GM23248 (cell line): ENCODE measurements around the gene KLC1.

ENCODE experiments used
- EZH2 ChIP-seq: fragments of 200-600 bp; sonication (generic); IDR thresholded peaks from 2 replicates; pipeline ENCODE4 v1.6.1; 2018; ENCODE audit warnings: antibody characterized with exemption, mild to moderate bottlenecking; ENCODE audit not compliant: insufficient read depth, poor library complexity, severe bottlenecking
- EZH2phosphoT487 ChIP-seq: fragments of 200-600 bp; sonication (generic); IDR thresholded peaks from 2 replicates; pipeline ENCODE4 v1.6.1; 2018; ENCODE audit warnings: antibody characterized with exemption, moderate library complexity, mild to moderate bottlenecking, low read depth; ENCODE audit not compliant: insufficient read depth

DNA sequence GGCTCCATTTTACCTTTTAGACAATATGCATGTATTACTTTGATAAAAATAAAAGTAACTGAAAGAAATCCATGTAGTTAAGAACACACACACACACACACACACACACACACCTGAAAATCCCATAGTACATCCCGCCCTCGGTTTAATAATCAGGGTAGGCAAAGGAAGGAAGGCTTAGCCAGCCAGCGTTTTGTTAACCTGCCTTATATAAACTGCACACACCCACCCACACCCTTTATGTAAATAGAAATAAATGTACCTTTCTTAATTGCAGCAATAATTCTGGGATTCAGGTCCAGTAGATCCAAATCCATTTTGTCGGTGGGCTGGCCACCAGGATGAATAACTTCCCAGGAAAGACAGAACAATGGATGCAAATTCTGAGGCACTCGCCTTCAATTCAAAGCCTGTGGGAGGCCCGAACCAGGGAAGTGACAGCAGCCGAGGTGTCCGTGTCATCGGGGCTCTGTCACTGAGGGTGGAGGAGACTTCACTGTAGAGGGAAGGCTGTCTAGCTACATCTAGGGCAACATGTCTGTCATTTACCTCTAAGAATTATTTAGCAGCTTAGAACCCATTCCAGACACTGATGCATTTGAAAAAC lies 81.9 kb downstream of the KLC1 start:
- TF ChIP-seq EZH2phosphoT487 (no peak), EZH2 (no peak)
